GM23338 (cell line): ENCODE data around the gene ACBD4. TPM values are rescaled to one million over a fixed set of nuclear protein-coding genes. Genes with fewer than 3 reads are reported as not detected.

Experiments used
- ATAC-seq: fragments of 200-7000 bp; cut with Tn5 transposase; 3 replicates; pipeline ENCODE4 v1.9.1; 2020
- DNase-seq: peaks from one replicate; pipeline ENCODE4 v3.0.0-alpha.2; 2015; ENCODE audit warnings: low spot score
- H2AFZ ChIP-seq: fragments of 200-600 bp; sonication (generic); 2 replicates; pipeline ENCODE4 v1.8.0; 2016; ENCODE audit warnings: antibody characterized with exemption, mild to moderate bottlenecking, moderate library complexity
- H3F3A ChIP-seq: fragments of 200-600 bp; sonication (generic); replicated peaks from 2 replicates; pipeline ENCODE4 v1.8.0; 2017; ENCODE audit warnings: antibody characterized with exemption, mixed run types, low read depth
- H3K27ac ChIP-seq: fragments of 200-600 bp; sonication (generic); 2 replicates; pipeline ENCODE4 v1.6.1; 2016; ENCODE audit warnings: low read depth
- H3K27me3 ChIP-seq: fragments of 200-600 bp; sonication (generic); 2 replicates; pipeline ENCODE4 v1.8.0; 2016; ENCODE audit warnings: mild to moderate bottlenecking, mixed run types, moderate library complexity; ENCODE audit not compliant: insufficient read depth
- H3K36me3 ChIP-seq: fragments of 200-600 bp; sonication (generic); 2 replicates; pipeline ENCODE4 v1.8.0; 2016; ENCODE audit warnings: mild to moderate bottlenecking; ENCODE audit not compliant: insufficient read depth
- H3K4me1 ChIP-seq: fragments of 200-600 bp; sonication (generic); 2 replicates; pipeline ENCODE4 v1.8.0; 2016; ENCODE audit warnings: mild to moderate bottlenecking, moderate library complexity; ENCODE audit not compliant: insufficient read depth
- H3K4me2 ChIP-seq: fragments of 200-600 bp; sonication (generic); 2 replicates; pipeline ENCODE4 v1.7.1; 2017; ENCODE audit warnings: mixed run types
- H3K4me3 ChIP-seq: fragments of 200-600 bp; sonication (generic); 2 replicates; pipeline ENCODE4 v1.6.1; 2016; ENCODE audit warnings: mixed run types
- H3K79me2 ChIP-seq: fragments of 200-600 bp; sonication (generic); replicated peaks from 2 replicates; pipeline ENCODE4 v1.8.0; 2017; ENCODE audit warnings: mild to moderate bottlenecking; ENCODE audit not compliant: insufficient read depth
- H3K9me2 ChIP-seq: fragments of 200-600 bp; sonication (generic); 2 replicates; pipeline ENCODE4 v1.8.0; 2017; ENCODE audit not compliant: insufficient read depth
- H4K20me1 ChIP-seq: fragments of 200-600 bp; sonication (generic); replicated peaks from 2 replicates; pipeline ENCODE4 v1.8.0; 2017; ENCODE audit warnings: mild to moderate bottlenecking; ENCODE audit not compliant: insufficient read depth
- H3K27ac Mint-ChIP-seq: 2 replicates; pipeline ENCODE4 v1.8.0; 2020; ENCODE audit warnings: inconsistent platforms, mild to moderate bottlenecking, moderate library complexity, mixed read lengths
- H3K27me3 Mint-ChIP-seq: 3 replicates; pipeline ENCODE4 v1.8.0; 2022; ENCODE audit warnings: low read depth, mild to moderate bottlenecking, moderate library complexity, mixed read lengths, inconsistent platforms; ENCODE audit not compliant: insufficient read depth, poor library complexity
- H3K36me3 Mint-ChIP-seq: 3 replicates; pipeline ENCODE4 v1.8.0; 2021; ENCODE audit warnings: low read depth, mild to moderate bottlenecking, inconsistent platforms, moderate library complexity, mixed read lengths
- H3K4me1 Mint-ChIP-seq: 3 replicates; pipeline ENCODE4 v1.8.0; 2020; ENCODE audit warnings: mild to moderate bottlenecking, inconsistent platforms, mixed read lengths
- H3K4me3 Mint-ChIP-seq: 3 replicates; pipeline ENCODE4 v1.8.0; 2021; ENCODE audit warnings: moderate library complexity, mild to moderate bottlenecking, inconsistent platforms, mixed read lengths
- H3K9me3 Mint-ChIP-seq: 3 replicates; pipeline ENCODE4 v1.8.0; 2020; ENCODE audit warnings: moderate library complexity, mild to moderate bottlenecking, inconsistent platforms, mixed read lengths
- CREB1 ChIP-seq: fragments of 250-450 bp; sonication (Bioruptor Pico); IDR thresholded peaks from 2 replicates; pipeline ENCODE4 v1.5.0; 2020; ENCODE audit warnings: low read depth, mild to moderate bottlenecking, moderate library complexity
- EZH2 ChIP-seq: fragments of 200-600 bp; sonication (generic); IDR thresholded peaks from one replicate; pipeline ENCODE4 v1.8.0; 2017; ENCODE audit warnings: antibody characterized with exemption, mild to moderate bottlenecking, low read depth; ENCODE audit not compliant: unreplicated experiment
- EZH2phosphoT487 ChIP-seq: fragments of 200-600 bp; sonication (generic); IDR thresholded peaks from one replicate; pipeline ENCODE4 v1.8.1; 2018; ENCODE audit warnings: antibody characterized with exemption; ENCODE audit not compliant: unreplicated experiment
- JUNB ChIP-seq: IDR thresholded peaks from one replicate; pipeline ENCODE4 v1.6.1; 2016; ENCODE audit warnings: antibody characterized with exemption; ENCODE audit not compliant: unreplicated experiment
- NANOG ChIP-seq: IDR thresholded peaks from 2 replicates; pipeline ENCODE4 v1.6.1; 2016; ENCODE audit warnings: antibody characterized with exemption, borderline replicate concordance
- POLR2AphosphoS5 ChIP-seq: IDR thresholded peaks from 2 replicates; pipeline ENCODE4 v1.6.1; 2016; ENCODE audit warnings: antibody characterized with exemption, low read depth
- STAT1 ChIP-seq: IDR thresholded peaks from one replicate; pipeline ENCODE4 v1.6.1; 2016; ENCODE audit warnings: antibody characterized with exemption; ENCODE audit not compliant: unreplicated experiment
- ZNF114 ChIP-seq: fragments of 250-450 bp; sonication (Bioruptor Pico); IDR thresholded peaks from 2 replicates; pipeline ENCODE4 v1.5.0; 2020; ENCODE audit warnings: mild to moderate bottlenecking, moderate library complexity
- ZNF331 ChIP-seq: fragments of 250-450 bp; sonication (Bioruptor Pico); IDR thresholded peaks from 2 replicates; pipeline ENCODE4 v1.5.0; 2020; ENCODE audit warnings: low read depth, mild to moderate bottlenecking, moderate library complexity
- polyA plus RNA-seq: library from polyadenylated mRNA; unstranded; fragments of >200 nt; fragmentation: Nextera tagmentation; extraction: Ambion mirVana; gene quantifications from 2 replicates; pipeline ENCODE4 v1.2.1, GENCODE V29; 2016
- total RNA-seq: library from RNA; depleted of rRNA; stranded (reverse); fragments of >200 nt; shearing (Covaris generic); gene quantifications from 2 replicates; pipeline ENCODE4 v1.2.3, GENCODE V29; 2014
- TF ChIP-seq, protein P1 (sequence below), 2 experiments: fragments of 200-600 bp in 1 of 2; sonication (generic) in 1 of 2; conservative IDR thresholded peaks; 2 replicates each; pipeline versions ENCODE4 v1.5.1 to v1.6.1; 2016 to 2017; ENCODE audit warnings: antibody characterized with exemption in 2 of 2, low read depth in 2 of 2, mild to moderate bottlenecking in 2 of 2, moderate library complexity in 1 of 2
- TF ChIP-seq, protein P2 (sequence below): IDR thresholded peaks from 2 replicates; pipeline ENCODE4 v1.6.1; 2016; ENCODE audit warnings: antibody characterized with exemption
- TF ChIP-seq, protein P3 (sequence below): IDR thresholded peaks from one replicate; pipeline ENCODE4 v1.6.1; 2018; ENCODE audit warnings: antibody characterized with exemption; ENCODE audit not compliant: unreplicated experiment

ACBD4 gene
- total and polyA plus RNA-seq, 2 experiments from 2014 or later: 4.5 to 6.7 TPM

DNA sequence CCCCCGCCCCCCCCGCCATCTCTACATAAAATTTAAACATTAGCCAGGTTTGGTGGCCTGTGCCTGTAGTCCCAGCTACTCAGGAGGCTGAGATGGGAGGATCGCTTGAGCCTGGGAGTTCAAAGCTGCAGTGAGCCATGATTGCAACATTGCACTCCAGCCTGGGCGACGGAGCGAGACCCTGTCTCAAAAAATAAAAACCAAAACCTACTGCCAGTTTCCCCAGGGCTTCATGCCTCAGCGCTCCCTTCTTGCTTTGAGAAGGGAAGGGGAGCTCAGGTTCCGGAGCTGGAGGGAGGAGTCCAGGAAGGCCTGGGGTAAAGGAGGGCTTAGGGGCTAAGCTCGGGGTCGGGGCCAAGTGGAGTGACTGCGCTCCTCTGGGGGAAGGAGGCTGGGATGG is 23.6 kb upstream of the ACBD4 start:
- Histone ChIP-seq H3K27me3 (no peaks in the 10 kb centered on the region), H3K4me3 (no peak overlapping the region), H3K79me2 (no peaks in the 10 kb centered on the region), H4K20me1 (no peaks in the 10 kb centered on the region; the same call in 1 of the 2 replicates), H3K4me2 (no peak overlapping the region), H2AFZ (no peak overlapping the region), H3K4me1 (peaks cover 4% of the 10 kb centered on the region; the same call in 1 of the 2 replicates), H3K9me2 (no peaks in the 10 kb centered on the region), H3K36me3 (no peaks in the 10 kb centered on the region), H3F3A (peaks cover 2% of the 10 kb centered on the region; the same call in 1 of the 2 replicates), H3K27ac (no peak overlapping the region)
- DNase-seq: no peak
- TF ChIP-seq POLR2AphosphoS5 (no peak), ZNF114 (CRISPR knock-in tag) (no peak), EZH2phosphoT487 (no peak), CREB1 (CRISPR knock-in tag) (no peak), NANOG (no peak), STAT1 (no peak)
- TF ChIP-seq, protein P1, sequence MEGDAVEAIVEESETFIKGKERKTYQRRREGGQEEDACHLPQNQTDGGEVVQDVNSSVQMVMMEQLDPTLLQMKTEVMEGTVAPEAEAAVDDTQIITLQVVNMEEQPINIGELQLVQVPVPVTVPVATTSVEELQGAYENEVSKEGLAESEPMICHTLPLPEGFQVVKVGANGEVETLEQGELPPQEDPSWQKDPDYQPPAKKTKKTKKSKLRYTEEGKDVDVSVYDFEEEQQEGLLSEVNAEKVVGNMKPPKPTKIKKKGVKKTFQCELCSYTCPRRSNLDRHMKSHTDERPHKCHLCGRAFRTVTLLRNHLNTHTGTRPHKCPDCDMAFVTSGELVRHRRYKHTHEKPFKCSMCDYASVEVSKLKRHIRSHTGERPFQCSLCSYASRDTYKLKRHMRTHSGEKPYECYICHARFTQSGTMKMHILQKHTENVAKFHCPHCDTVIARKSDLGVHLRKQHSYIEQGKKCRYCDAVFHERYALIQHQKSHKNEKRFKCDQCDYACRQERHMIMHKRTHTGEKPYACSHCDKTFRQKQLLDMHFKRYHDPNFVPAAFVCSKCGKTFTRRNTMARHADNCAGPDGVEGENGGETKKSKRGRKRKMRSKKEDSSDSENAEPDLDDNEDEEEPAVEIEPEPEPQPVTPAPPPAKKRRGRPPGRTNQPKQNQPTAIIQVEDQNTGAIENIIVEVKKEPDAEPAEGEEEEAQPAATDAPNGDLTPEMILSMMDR (conservative IDR thresholded peaks at IDR 0.05; ENCODE audit: low read depth in 2 of 2): no peak
- TF ChIP-seq, protein P2, sequence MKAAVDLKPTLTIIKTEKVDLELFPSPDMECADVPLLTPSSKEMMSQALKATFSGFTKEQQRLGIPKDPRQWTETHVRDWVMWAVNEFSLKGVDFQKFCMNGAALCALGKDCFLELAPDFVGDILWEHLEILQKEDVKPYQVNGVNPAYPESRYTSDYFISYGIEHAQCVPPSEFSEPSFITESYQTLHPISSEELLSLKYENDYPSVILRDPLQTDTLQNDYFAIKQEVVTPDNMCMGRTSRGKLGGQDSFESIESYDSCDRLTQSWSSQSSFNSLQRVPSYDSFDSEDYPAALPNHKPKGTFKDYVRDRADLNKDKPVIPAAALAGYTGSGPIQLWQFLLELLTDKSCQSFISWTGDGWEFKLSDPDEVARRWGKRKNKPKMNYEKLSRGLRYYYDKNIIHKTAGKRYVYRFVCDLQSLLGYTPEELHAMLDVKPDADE: no peak
- H3K9me3 Mint-ChIP-seq: no peaks in the 10 kb centered on the region
- H3K36me3 Mint-ChIP-seq: peaks cover 19% of the 10 kb centered on the region
- H3K4me1 Mint-ChIP-seq: peaks cover 31% of the 10 kb centered on the region
- H3K4me3 Mint-ChIP-seq: no peak overlapping the region
- H3K27ac Mint-ChIP-seq: no peak overlapping the region
- peaks cover 22% of the 10 kb centered on the region for H3K27me3 Mint-ChIP-seq
- no peak for ATAC-seq

DNA sequence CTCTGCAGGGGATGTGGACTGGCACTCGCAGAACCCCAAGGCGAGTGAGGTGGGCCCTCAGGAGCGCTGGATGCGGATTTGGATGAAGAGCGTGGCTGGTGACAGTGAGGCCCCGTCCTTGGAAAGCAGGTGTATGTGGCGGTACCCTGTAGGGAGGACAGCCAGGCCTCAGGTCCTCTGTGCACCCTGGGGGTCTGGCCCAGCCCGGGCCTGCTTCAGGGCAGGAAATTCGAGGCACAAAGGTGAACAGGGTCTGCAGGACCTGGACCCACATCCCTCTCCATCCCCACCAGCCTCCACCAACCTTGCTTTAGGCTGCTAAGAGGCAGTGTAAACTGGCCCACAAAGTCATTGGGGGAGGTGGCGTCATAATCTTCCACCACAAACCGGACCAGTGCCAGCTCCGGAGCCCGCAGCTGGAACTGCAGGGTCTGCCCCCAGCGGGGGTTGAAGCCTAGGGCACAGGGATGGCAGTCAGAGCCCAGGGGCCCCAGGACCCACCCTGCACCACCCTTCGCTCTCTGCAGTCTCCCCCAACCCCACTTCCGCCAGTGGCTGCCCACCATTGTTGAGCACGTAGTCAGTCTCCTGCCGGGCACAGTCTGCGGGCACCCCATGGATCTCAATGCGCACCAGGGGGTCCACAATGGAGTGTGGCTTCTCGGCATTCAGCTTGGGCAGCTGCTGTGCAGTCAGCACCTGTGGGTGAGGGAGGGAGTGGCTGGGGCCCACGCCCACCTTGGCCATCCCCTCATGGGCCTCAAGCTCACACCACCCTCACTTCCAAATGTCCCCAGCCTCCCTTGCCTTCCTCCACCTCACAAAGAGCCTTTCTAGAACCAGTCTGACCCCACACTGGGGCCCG is 22.7 kb upstream of the ACBD4 start:
- no peaks in the 10 kb centered on the region for H4K20me1 ChIP-seq
- H3K79me2 ChIP-seq: no peaks in the 10 kb centered on the region
- H3K36me3 ChIP-seq: no peaks in the 10 kb centered on the region
- no peak overlapping the region for H3K4me3 ChIP-seq
- Mint-ChIP-seq H3K27ac (no peak overlapping the region; the same call in 1 of the 2 replicates), H3K4me3 (no peak overlapping the region), H3K4me1 (peaks cover 31% of the 10 kb centered on the region), H3K27me3 (peaks cover 22% of the 10 kb centered on the region), H3K36me3 (peaks cover 12% of the 10 kb centered on the region), H3K9me3 (no peaks in the 10 kb centered on the region)
- ATAC-seq (no peak), DNase-seq (no peak)
- H3K4me1 ChIP-seq: peaks cover 4% of the 10 kb centered on the region; the same call in 1 of the 2 replicates
- TF ChIP-seq, protein P1 (conservative IDR thresholded peaks at IDR 0.05; ENCODE audit: low read depth in 2 of 2): no peak
- TF ChIP-seq, protein P3, sequence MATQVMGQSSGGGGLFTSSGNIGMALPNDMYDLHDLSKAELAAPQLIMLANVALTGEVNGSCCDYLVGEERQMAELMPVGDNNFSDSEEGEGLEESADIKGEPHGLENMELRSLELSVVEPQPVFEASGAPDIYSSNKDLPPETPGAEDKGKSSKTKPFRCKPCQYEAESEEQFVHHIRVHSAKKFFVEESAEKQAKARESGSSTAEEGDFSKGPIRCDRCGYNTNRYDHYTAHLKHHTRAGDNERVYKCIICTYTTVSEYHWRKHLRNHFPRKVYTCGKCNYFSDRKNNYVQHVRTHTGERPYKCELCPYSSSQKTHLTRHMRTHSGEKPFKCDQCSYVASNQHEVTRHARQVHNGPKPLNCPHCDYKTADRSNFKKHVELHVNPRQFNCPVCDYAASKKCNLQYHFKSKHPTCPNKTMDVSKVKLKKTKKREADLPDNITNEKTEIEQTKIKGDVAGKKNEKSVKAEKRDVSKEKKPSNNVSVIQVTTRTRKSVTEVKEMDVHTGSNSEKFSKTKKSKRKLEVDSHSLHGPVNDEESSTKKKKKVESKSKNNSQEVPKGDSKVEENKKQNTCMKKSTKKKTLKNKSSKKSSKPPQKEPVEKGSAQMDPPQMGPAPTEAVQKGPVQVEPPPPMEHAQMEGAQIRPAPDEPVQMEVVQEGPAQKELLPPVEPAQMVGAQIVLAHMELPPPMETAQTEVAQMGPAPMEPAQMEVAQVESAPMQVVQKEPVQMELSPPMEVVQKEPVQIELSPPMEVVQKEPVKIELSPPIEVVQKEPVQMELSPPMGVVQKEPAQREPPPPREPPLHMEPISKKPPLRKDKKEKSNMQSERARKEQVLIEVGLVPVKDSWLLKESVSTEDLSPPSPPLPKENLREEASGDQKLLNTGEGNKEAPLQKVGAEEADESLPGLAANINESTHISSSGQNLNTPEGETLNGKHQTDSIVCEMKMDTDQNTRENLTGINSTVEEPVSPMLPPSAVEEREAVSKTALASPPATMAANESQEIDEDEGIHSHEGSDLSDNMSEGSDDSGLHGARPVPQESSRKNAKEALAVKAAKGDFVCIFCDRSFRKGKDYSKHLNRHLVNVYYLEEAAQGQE: no peak
- TF ChIP-seq EZH2phosphoT487 (no peak), CREB1 (CRISPR knock-in tag) (no peak), JUNB (no peak), ZNF114 (CRISPR knock-in tag) (no peak), ZNF331 (CRISPR knock-in tag) (no peak), NANOG (no peak), STAT1 (no peak), EZH2 (no peak)
- TF ChIP-seq, protein P2: no peak
- no peak overlapping the region for H2AFZ ChIP-seq
- H3K9me2 ChIP-seq: no peaks in the 10 kb centered on the region
- no peaks in the 10 kb centered on the region for H3K27me3 ChIP-seq
- H3F3A ChIP-seq: peaks cover 2% of the 10 kb centered on the region; the same call in 1 of the 2 replicates
- no peak overlapping the region for H3K27ac ChIP-seq
- no peak overlapping the region for H3K4me2 ChIP-seq
